ENCODE results near the gene KIF26B.

- no peak for TF ChIP-seq CTCF (IDR thresholded peaks at IDR 0.05; ENCODE audit: insufficient read depth, low read length, poor library complexity, severe bottlenecking)
- no peak for TF ChIP-seq EZH2phosphoT487 (conservative IDR thresholded peaks at IDR 0.05; ENCODE audit: low read length)
Observed at GRCh38 chr1:245316784-245317183, 162.0 kb downstream of the KIF26B start.

Measured in SU-DHL-6 (cell line).